HT-29 (cell line): ENCODE measurements around the gene APPBP2. TPM values are rescaled to one million over a fixed set of nuclear protein-coding genes. Genes with fewer than 3 reads are reported as not detected.
"Not testable (repeated sequence)": the region's sequence is repeated elsewhere in the genome, so short reads cannot be mapped to it uniquely, and the experiment has no call there.

Source experiments
- DNase-seq: peaks from one replicate; pipeline ENCODE4 v3.0.0-alpha.2; 2015; ENCODE audit warnings: low spot score
- total RNA-seq: library from RNA; depleted of rRNA; stranded (reverse); fragments of >200 nt; shearing (Covaris generic); gene quantifications from 2 replicates; pipeline ENCODE4 v1.2.3, GENCODE V29; 2014

The APPBP2 gene
- total RNA-seq, 1 experiment from 2014 or later, result 8.3 TPM

- DNase-seq, result peak; percentile 83
Observed at GRCh38 chr17:60435244-60436167, 90.5 kb downstream of the APPBP2 start.

DNA sequence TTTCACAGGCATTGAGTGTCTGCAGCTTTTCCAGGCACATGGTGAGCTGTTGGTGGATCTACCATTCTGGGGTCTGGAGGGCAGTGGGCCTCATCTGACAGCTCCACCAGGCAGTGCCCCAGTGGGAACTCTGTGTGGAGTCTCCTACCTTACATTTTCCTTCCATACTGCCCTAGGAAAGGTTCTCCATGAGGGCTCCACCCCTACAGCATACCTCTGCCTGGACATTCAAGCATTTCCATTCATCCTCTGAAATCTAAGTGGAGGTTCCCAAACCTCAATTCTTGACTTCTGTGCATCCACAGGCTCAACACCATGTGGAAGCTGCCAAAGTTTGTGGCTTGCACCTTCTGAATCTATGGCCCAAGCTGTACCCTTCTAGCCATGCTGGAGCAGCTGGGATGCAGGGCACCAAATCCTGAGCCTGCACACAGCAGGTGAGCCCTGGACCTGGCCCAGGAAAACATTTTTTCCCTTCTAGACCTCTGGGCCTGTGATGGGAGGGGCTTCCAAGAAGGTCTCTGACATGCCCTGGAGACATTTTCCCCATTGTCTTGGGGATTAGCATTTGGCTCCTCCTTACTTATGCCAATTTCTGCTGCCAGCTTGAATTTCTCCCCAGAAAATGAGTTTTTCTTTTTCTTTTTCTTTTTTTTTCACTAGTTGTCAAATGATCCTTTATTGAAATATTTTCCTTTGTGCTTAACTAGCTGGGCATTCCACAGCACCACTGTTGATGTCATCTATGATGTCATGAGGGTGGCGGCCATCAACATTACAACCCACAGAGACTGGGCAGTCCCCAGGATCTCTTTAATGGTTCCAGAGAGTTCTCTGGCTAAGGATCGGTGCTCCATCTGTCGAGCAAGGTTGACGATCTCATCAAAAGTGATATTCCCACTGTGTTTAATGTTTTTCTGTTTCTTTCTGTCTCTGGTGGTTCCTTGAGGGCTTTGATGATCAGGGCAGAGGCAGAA lies 92.7 kb downstream of the APPBP2 start:
- not testable (repeated sequence) for DNase-seq

- not testable (repeated sequence) for DNase-seq
Observed at GRCh38 chr17:60430561-60430960, 95.5 kb downstream of the APPBP2 start.

- DNase-seq, result not testable (repeated sequence)
Observed at GRCh38 chr17:60428491-60428890, 97.6 kb downstream of the APPBP2 start.

DNA sequence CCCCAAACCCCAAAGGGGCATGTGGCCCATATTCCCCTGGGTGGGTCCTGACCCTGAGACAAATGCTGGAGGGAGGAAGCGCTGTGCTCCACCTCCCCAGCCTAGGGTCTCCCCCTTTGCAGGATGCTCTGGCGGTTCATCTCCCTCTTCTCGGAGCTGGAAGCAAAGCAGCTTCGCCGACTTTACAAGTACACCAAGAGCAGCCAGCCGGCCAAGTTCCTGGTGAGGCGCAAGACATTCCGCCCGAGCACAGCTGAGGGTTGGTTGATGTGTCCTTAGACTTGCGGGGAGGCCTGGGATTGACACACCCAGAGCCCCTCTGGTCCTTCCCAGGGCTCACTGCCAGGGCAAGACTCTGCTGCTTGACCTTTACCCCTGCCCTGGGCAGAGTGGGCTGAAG lies 99.4 kb downstream of the APPBP2 start:
- DNase-seq, result no peak

- no peak for DNase-seq
Observed at GRCh38 chr17:60425626-60426025, 100.4 kb downstream of the APPBP2 start.

- DNase-seq, result no peak
Observed at GRCh38 chr17:60423865-60424264, 102.2 kb downstream of the APPBP2 start.

GRCh38 chr17:60422162-60422665 lies 103.8 kb downstream of the APPBP2 start, which contains the start of gene CHCT1:
Gene CHCT1 (plus strand): TSS chr17:60422489. CDS start chr17:60422593, 104 bp downstream.
- DNase-seq, result no peak

DNA sequence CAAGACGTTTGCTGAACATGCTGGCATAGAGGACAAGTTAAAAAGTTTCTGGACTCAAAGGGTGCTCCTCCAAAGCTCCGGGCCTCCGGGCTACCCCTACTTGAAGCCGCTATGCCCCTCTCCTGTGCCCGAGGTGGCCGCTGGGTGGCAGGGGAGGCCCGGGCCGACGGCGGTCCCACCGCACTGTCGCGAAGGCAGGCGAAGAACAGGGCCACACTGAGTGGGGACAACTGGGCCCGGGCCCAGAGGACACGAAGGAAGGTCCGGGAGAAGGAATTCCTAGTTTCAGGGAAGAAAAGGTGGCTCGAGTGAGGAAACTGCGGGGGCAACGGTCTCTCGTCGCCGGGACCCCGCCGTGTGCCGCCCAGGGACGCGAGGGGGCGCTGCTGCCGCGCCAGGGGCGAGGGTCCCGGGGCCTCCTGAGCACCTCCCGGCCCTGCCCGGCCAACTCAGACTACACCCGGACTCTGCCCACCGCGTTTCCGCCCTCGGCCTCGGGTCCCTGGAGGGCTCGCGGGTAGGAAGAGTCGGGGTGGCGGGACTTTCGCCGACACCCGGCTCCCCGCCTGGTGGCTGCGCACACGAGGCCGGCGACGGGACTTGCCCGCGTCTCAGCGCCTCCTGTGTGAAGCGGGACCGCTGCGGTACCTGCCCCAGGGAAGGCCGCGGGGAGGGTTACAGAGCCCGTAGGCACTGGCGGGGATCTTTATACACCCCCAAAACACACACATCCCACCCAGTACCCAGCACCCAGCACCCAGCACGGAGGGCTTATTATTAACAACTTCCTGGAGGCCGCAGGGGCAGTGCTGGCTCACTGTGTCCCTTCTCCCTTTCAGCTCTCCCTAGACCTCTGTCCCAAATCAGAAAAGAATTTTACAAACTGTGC lies 104.5 kb downstream of the APPBP2 start:
- peak; percentile 71 for DNase-seq

DNA sequence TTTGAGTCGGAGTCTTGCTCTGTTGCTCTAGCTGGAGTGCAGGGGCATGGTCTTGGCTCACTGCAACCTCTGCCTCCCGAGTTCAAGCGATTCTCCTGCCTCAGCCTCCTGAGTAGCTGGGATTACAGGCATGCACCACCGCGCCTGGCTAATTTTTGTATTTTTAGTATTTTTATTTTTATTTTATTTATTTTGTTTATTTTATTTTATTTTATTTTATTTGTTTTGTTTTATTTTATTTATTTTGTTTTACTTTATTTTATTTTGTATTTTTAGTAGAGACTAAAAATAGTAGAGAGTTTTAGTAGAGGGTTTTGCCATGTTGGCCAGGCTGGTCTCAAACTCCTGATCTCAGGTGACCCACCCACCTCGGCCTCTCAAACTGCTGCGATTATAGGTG lies 106.2 kb downstream of the APPBP2 start:
- DNase-seq, result not testable (repeated sequence)

- DNase-seq, result not testable (repeated sequence)
Observed at GRCh38 chr17:60419003-60419402, 107.0 kb downstream of the APPBP2 start.

GRCh38 chr17:60416368-60416925 lies 109.6 kb downstream of the APPBP2 start:
- no peak for DNase-seq

DNA sequence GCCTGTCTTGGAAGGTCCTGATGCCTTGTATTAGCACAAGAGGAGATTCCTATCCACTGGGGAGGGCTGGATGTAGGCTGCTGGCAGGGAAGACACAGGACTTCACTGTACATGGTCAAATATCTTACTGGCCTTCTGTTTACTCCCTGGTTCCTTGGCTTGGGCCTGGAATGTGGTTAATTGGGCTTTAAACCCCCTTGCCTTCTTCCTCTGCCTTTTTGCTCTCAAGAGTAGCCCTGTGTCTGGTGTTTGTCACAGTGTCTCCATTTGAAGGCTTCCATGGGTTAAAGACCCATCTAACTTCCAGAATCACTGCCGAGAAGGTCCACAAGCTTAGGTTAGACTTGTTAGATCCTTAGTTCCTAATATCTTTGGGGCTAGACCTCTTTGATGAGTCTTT lies 110.9 kb downstream of the APPBP2 start:
- DNase-seq, result no peak

DNA sequence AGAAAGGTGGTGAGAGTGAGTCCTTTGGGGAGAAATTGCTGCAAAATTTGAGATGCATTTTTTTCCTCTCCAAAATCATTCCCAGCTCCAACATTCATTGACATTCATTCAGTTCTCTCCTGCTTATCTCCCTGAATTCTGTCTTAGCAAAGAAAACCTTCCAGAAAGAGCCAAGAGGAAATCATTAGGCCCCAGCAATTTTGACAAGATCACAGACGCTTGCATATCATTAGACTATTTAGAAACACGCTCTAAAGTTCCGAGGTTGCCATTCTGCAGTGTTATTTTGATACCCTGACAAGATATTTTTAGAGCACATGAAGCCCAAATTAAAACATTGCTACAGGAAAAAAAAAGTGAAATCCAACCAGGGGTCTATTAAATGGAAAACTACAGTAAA lies 113.3 kb downstream of the APPBP2 start:
- no peak for DNase-seq

DNA sequence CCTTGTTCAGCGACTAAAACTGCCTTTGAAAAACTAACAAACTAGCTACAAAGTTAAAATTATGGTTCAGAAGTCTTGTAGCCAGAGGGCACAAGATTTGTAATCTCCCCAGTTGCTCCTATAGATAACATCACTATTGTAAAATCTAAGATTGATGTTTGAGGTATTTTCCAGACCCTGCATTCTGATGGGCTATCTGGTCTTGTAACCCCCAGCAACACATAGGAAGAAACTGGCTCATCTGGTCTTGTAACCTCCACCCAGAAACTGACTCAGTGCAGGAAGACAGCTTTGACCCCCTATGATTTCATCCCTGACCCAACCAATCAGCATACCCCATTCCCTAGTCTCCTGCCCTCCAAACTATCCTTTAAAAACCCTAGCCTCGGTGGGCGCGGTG lies 116.0 kb downstream of the APPBP2 start:
- DNase-seq, result no peak

- no peak for DNase-seq
Observed at GRCh38 chr17:60406887-60407286, 119.2 kb downstream of the APPBP2 start.

- DNase-seq, result no peak
Observed at GRCh38 chr17:60403962-60404361, 122.1 kb downstream of the APPBP2 start.

DNA sequence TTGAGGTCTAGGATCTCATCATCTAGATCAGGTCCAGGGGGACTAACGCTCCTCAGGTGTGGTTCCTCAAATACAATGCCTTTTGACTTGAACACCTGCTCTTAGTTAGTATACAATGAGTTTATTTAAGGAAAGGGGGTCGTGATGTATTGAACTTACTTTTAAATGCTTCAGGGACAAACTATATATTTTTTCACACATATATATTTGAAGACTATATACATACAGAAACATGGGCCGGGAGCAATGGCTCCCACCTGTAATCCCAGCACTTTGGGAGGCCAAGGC lies 122.6 kb downstream of the APPBP2 start:
- DNase-seq, result no peak

DNA sequence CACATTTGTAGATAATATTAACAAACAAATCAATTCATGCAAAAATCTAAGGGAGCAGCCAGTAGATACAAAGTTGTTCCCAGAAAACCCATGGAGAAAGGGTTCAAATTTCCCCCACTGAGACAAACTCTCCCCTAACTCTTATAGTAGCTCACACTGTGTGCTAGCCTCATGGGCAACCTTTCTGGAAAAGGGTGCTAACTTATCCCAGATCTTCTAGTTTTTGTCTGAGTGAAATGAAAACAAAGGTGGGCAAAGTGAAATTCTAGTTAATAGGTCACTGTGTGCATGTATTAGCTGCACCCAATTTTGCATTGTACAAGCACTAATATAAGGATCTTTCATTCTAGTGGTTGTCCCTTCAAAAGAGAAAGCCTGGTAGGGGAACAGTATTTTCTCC lies 124.2 kb downstream of the APPBP2 start:
- no peak for DNase-seq

DNA sequence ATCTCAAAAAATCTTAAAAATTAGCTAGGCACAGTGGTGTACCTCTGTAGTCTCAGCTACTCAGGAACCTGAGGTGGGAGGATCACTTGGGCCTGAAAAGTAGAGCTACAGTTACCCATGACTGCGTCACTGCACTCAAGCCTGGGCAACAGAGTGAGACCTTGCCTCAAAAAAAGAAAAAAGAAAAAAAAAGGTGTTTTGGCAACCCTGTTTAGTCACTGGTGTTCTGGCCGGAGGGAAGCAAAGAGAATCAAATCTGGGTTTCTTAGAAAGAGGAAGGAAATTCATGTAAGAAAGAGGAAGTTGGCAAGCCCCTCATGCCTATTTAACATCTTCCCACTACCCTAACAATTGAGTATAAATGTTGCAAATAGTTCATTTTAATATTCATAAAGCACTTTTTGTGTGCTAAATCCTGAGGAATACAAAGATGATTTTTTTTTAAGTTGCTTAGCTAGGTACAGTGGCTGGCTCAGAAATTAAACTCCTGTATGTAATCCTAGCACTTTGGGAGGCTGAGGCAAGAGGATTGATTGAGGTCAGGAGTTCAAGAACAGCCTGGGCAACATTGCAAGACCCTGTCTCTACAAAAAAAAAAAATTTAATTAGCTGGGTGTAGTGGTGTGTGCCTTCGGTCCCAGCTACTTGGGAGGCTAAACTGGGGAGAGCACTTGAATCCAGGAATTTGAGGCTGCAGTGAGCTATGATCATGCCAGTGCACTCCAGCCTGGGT lies 127.6 kb downstream of the APPBP2 start:
- DNase-seq, result no peak
